ENCODE measurements around the gene AGAP5.

DNA sequence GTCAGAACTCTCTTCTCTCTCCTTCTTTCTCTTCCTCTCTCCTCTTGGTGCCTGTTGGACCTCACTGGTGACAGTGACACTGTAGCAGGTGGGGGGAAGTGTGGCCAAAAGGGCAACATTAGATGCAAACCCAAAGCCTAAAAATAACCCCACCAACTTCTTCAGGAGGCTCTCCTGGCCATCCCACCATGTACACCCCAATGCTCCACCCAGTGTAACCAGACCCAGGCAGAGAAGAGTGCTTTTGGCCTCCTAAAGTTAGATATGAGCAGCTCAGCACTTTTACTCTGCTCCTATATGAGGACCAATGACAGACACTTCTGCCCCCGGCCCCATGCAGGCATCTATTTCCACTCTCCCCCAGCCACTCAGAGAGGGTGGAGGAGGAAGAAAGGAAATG lies 62.1 kb downstream of the AGAP5 start:
- TF ChIP-seq, protein P1, sequence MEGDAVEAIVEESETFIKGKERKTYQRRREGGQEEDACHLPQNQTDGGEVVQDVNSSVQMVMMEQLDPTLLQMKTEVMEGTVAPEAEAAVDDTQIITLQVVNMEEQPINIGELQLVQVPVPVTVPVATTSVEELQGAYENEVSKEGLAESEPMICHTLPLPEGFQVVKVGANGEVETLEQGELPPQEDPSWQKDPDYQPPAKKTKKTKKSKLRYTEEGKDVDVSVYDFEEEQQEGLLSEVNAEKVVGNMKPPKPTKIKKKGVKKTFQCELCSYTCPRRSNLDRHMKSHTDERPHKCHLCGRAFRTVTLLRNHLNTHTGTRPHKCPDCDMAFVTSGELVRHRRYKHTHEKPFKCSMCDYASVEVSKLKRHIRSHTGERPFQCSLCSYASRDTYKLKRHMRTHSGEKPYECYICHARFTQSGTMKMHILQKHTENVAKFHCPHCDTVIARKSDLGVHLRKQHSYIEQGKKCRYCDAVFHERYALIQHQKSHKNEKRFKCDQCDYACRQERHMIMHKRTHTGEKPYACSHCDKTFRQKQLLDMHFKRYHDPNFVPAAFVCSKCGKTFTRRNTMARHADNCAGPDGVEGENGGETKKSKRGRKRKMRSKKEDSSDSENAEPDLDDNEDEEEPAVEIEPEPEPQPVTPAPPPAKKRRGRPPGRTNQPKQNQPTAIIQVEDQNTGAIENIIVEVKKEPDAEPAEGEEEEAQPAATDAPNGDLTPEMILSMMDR (IDR thresholded peaks at IDR 0.05): no peak
- TF ChIP-seq TEAD4 (IDR thresholded peaks at IDR 0.05; ENCODE audit: borderline replicate concordance, insufficient read depth): no peak
- TF ChIP-seq ELF1 (IDR thresholded peaks at IDR 0.05): no peak
- no peak for TF ChIP-seq MXI1 (IDR thresholded peaks at IDR 0.05; ENCODE audit: low read depth, low read length)
- no peak for TF ChIP-seq EZH2phosphoT487 (IDR thresholded peaks at IDR 0.05; ENCODE audit: borderline replicate concordance, low read depth)
- no peak for TF ChIP-seq JUND (IDR thresholded peaks at IDR 0.05)
- no peak for TF ChIP-seq SIN3A (IDR thresholded peaks at IDR 0.05; ENCODE audit: borderline replicate concordance, low read depth, low read length)
- no peak for TF ChIP-seq POLR2AphosphoS5 (IDR thresholded peaks at IDR 0.05; ENCODE audit: low read depth, low read length)
- TF ChIP-seq RCOR1 (IDR thresholded peaks at IDR 0.05; ENCODE audit: low read length): no peak
- no peak for TF ChIP-seq RFX5 (IDR thresholded peaks at IDR 0.05; ENCODE audit: low read length)
